ENCODE measurements around the gene ELOVL2. TPM values are rescaled to one million over a fixed set of nuclear protein-coding genes. Genes with fewer than 3 reads are reported as not detected.

ELOVL2 gene
- total RNA-seq, 2 experiments from 2014 or later: not detected

DNA sequence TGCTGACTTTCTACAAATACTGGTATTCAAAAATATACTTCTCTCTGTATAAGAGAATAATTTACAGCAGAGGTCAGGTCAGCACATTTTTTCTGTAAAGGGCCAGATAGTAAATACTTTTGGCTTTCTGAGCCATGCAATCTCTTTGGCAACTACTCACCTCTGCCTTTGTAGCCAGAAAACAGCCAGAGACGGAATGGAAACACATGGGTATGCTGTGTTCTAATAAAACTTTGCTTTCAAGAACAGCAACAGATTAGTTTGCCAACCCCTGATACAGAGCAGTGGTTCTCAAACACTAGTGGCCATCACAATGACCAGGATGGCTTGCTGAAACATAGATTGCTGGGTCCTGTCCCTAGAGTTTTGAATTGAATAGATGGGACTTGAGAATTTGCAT, 111.0 kb downstream of the ELOVL2 start:
- Histone ChIP-seq H2AFZ (ENCODE audit: low read length) (no peak overlapping the region), H3K79me2 (ENCODE audit: insufficient read depth, low read depth, low read length) (no peaks in the 10 kb centered on the region), H3K9me3 (ENCODE audit: low read length) (no peaks in the 10 kb centered on the region), H3K4me2 (ENCODE audit: low read length) (no peak overlapping the region), H3K9me2 (ENCODE audit: insufficient read depth, low read length) (0 out of 2 replicates have a peak, but pooled peaks cover 3% of the 10 kb centered on the region), H4K20me1 (ENCODE audit: insufficient read depth, low read length) (no peaks in the 10 kb centered on the region), H3K4me3 (ENCODE audit: low read depth, low read length, poor library complexity, severe bottlenecking) (no peak overlapping the region), H3K27ac (ENCODE audit: low read depth, low read length, poor library complexity, severe bottlenecking) (no peak overlapping the region), H3K4me1 (ENCODE audit: insufficient read depth, low read length, poor library complexity, severe bottlenecking) (no peaks in the 10 kb centered on the region), H3K36me3 (ENCODE audit: insufficient read depth, low read length) (no peaks in the 10 kb centered on the region)
- POLR2A ChIA-PET: no interaction called here
- TF ChIP-seq, protein P1, sequence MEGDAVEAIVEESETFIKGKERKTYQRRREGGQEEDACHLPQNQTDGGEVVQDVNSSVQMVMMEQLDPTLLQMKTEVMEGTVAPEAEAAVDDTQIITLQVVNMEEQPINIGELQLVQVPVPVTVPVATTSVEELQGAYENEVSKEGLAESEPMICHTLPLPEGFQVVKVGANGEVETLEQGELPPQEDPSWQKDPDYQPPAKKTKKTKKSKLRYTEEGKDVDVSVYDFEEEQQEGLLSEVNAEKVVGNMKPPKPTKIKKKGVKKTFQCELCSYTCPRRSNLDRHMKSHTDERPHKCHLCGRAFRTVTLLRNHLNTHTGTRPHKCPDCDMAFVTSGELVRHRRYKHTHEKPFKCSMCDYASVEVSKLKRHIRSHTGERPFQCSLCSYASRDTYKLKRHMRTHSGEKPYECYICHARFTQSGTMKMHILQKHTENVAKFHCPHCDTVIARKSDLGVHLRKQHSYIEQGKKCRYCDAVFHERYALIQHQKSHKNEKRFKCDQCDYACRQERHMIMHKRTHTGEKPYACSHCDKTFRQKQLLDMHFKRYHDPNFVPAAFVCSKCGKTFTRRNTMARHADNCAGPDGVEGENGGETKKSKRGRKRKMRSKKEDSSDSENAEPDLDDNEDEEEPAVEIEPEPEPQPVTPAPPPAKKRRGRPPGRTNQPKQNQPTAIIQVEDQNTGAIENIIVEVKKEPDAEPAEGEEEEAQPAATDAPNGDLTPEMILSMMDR (conservative IDR thresholded peaks at IDR 0.05; ENCODE audit: low read length): no peak
- TF ChIP-seq EZH2phosphoT487 (IDR thresholded peaks at IDR 0.05; ENCODE audit: borderline replicate concordance, low read depth, low read length): no peak
- DNase-seq (ENCODE audit: low spot score): no peak
- intact Hi-C loops (cut with micrococcal nuclease; ENCODE audit: unreplicated experiment): no loop called here
- BruUV-seq (replicated peaks): no TSS peak
- CTCF ChIA-PET (ENCODE audit: unreplicated experiment): interaction anchor here (0.6 kb wide), 1 partner anchor 11 kb away, joined by 3 read pairs; no protein-coding TSS in a partner anchor

Other genes with a start within 250 kb of the ELOVL2 start
- not detected in 2 replicates for gene MAK, start 205.8 kb downstream of the ELOVL2 start, total RNA-seq (2014; rRNA removed; shearing (Covaris generic))
- 0.10 and 0.18 TPM in 2 replicates for gene MAK, start 205.8 kb downstream of the ELOVL2 start, total RNA-seq (2022)
- not detected in 2 replicates for gene GCM2, start 162.3 kb downstream of the ELOVL2 start, total RNA-seq (2014; rRNA removed; shearing (Covaris generic))
- not detected in 2 replicates for gene GCM2, start 162.3 kb downstream of the ELOVL2 start, total RNA-seq (2022)
- gene SYCP2L, start 157.3 kb downstream of the ELOVL2 start, total RNA-seq (2014; rRNA removed; shearing (Covaris generic)): 0.15 and 1.4 TPM in 2 replicates
- 1.3 and 2.0 TPM in 2 replicates for gene SYCP2L, start 157.3 kb downstream of the ELOVL2 start, total RNA-seq (2022)
- gene SMIM13, start 49.5 kb upstream of the ELOVL2 start, total RNA-seq (2014; rRNA removed; shearing (Covaris generic)): 13.9 and 16.4 TPM in 2 replicates
- 19.0 and 19.5 TPM in 2 replicates for gene SMIM13, start 49.5 kb upstream of the ELOVL2 start, total RNA-seq (2022)
- not detected in 2 replicates for gene ERVFRD-1, start 67.4 kb upstream of the ELOVL2 start, total RNA-seq (2014; rRNA removed; shearing (Covaris generic))
- gene ERVFRD-1, start 67.4 kb upstream of the ELOVL2 start, total RNA-seq (2022): not detected in 2 replicates
- gene NEDD9, start 188.4 kb upstream of the ELOVL2 start, total RNA-seq (2014; rRNA removed; shearing (Covaris generic)): 7.4 and 13.0 TPM in 2 replicates
- 37.4 and 41.6 TPM in 2 replicates for gene NEDD9, start 188.4 kb upstream of the ELOVL2 start, total RNA-seq (2022)

Data from OCI-LY7 (cell line).